GM18861 (cell line): ENCODE measurements around the gene NFIL3.
"Not testable (repeated sequence)": the region's sequence is repeated elsewhere in the genome, so short reads cannot be mapped to it uniquely, and the experiment has no call there.

Experiments
- ATAC-seq: cut with Tn5 transposase; IDR thresholded peaks from one replicate; pipeline ENCODE4 v1.9.1; 2021; ENCODE audit not compliant: unreplicated experiment

NFIL3 gene

GRCh38 chr9:91423785-91424402 is at the start of gene NFIL3:
Gene NFIL3 (minus strand): TSS chr9:91423832. CDS start chr9:91410734, 13,098 bp downstream.
- peak; percentile 84 for ATAC-seq

- ATAC-seq = not testable (repeated sequence)
These were observed 47.9 kb upstream of the NFIL3 start for GRCh38 chr9:91471524-91471923.

GRCh38 chr9:91465420-91465819 is 41.8 kb upstream of the NFIL3 start:
- ATAC-seq = no peak

GRCh38 chr9:91458906-91459305 is 35.3 kb upstream of the NFIL3 start:
- no peak for ATAC-seq

- no peak for ATAC-seq
These were observed 29.2 kb upstream of the NFIL3 start for GRCh38 chr9:91452844-91453243.

- ATAC-seq = no peak
These were observed 28.0 kb upstream of the NFIL3 start for GRCh38 chr9:91451431-91452270.

- ATAC-seq = no peak
These were observed 21.5 kb upstream of the NFIL3 start for GRCh38 chr9:91445135-91445534.

- ATAC-seq = no peak
These were observed 20.4 kb upstream of the NFIL3 start for GRCh38 chr9:91443994-91444392.

- ATAC-seq = no peak
These were observed 19.8 kb upstream of the NFIL3 start for GRCh38 chr9:91443321-91443993.

GRCh38 chr9:91436841-91437240 is 13.2 kb upstream of the NFIL3 start:
- ATAC-seq = no peak

GRCh38 chr9:91433180-91433579 is 9.5 kb upstream of the NFIL3 start:
- no peak for ATAC-seq

- ATAC-seq = no peak
These were observed 7.9 kb upstream of the NFIL3 start for GRCh38 chr9:91431485-91431884.

- no peak for ATAC-seq
These were observed 5.9 kb upstream of the NFIL3 start for GRCh38 chr9:91429501-91429900.

GRCh38 chr9:91428927-91429351 is 5.3 kb upstream of the NFIL3 start:
- no peak for ATAC-seq

GRCh38 chr9:91428436-91428835 is 4.8 kb upstream of the NFIL3 start:
- no peak for ATAC-seq

- ATAC-seq = no peak
These were observed 4.2 kb upstream of the NFIL3 start for GRCh38 chr9:91427873-91428272.

GRCh38 chr9:91426123-91426745 is 2.6 kb upstream of the NFIL3 start:
- no peak for ATAC-seq

GRCh38 chr9:91425271-91425670 is 1.6 kb upstream of the NFIL3 start:
- ATAC-seq = no peak

GRCh38 chr9:91424403-91425176 is 958 bp upstream of the NFIL3 start:
- ATAC-seq = no peak
